ENCODE data around the gene MSH6. TPM values are rescaled to one million over a fixed set of nuclear protein-coding genes. Genes with fewer than 3 reads are reported as not detected.

MSH6 gene
- total and polyA plus RNA-seq, 2 experiments from 2014 or later: 109 to 311 TPM

- no peaks in the 10 kb centered on the region for H3K79me2 ChIP-seq (replicated peaks; ENCODE audit: insufficient read depth)
- no peak overlapping the region for H3K4me2 ChIP-seq
- H3F3A ChIP-seq (replicated peaks; ENCODE audit: low read depth): peaks cover 25% of the 10 kb centered on the region
- peaks cover 66% of the 10 kb centered on the region for H3K36me3 Mint-ChIP-seq (ENCODE audit: low read depth)
- no peak overlapping the region for H2AFZ ChIP-seq
- H3K4me1 Mint-ChIP-seq: no peaks in the 10 kb centered on the region
- peaks cover 32% of the 10 kb centered on the region for H3K36me3 ChIP-seq (ENCODE audit: insufficient read depth)
- H3K27ac ChIP-seq (ENCODE audit: low read depth): no peak overlapping the region
- no peaks in the 10 kb centered on the region for H3K27me3 ChIP-seq (ENCODE audit: insufficient read depth)
- no peak overlapping the region for H3K4me3 Mint-ChIP-seq
- no peaks in the 10 kb centered on the region for H3K9me3 Mint-ChIP-seq
- ATAC-seq (no peak), DNase-seq (ENCODE audit: low spot score) (no peak)
- H3K4me1 ChIP-seq (ENCODE audit: insufficient read depth): no peaks in the 10 kb centered on the region
- H3K27me3 Mint-ChIP-seq (ENCODE audit: insufficient read depth, low read depth, poor library complexity): peaks cover 5% of the 10 kb centered on the region
- no peak overlapping the region; the same call in 1 of the 2 replicates for H3K27ac Mint-ChIP-seq
- no peaks in the 10 kb centered on the region for H3K9me2 ChIP-seq (ENCODE audit: insufficient read depth)
- TF ChIP-seq ETS1 (IDR thresholded peaks at IDR 0.05) (no peak), NANOG (IDR thresholded peaks at IDR 0.05; ENCODE audit: borderline replicate concordance) (no peak), CREB1 (CRISPR knock-in tag; IDR thresholded peaks at IDR 0.05; ENCODE audit: low read depth) (no peak), ZNF114 (CRISPR knock-in tag; IDR thresholded peaks at IDR 0.05) (no peak), EZH2phosphoT487 (IDR thresholded peaks at IDR 0.05; ENCODE audit: unreplicated experiment) (no peak)
- peaks cover 7% of the 10 kb centered on the region for H4K20me1 ChIP-seq (replicated peaks; ENCODE audit: insufficient read depth)
- H3K4me3 ChIP-seq: no peak overlapping the region
Observed at GRCh38 chr2:47810850-47811249, 27.9 kb downstream of the MSH6 start.

- H3K27ac ChIP-seq (ENCODE audit: low read depth): no peak overlapping the region
- H3F3A ChIP-seq (replicated peaks; ENCODE audit: low read depth): peaks cover 19% of the 10 kb centered on the region
- peaks cover 24% of the 10 kb centered on the region for H3K36me3 ChIP-seq (ENCODE audit: insufficient read depth)
- no peaks in the 10 kb centered on the region for H3K27me3 ChIP-seq (ENCODE audit: insufficient read depth)
- no peak overlapping the region for H3K4me3 Mint-ChIP-seq
- DNase-seq (ENCODE audit: low spot score): no peak
- H3K79me2 ChIP-seq (replicated peaks; ENCODE audit: insufficient read depth): no peaks in the 10 kb centered on the region
- H4K20me1 ChIP-seq (replicated peaks; ENCODE audit: insufficient read depth): peaks cover 7% of the 10 kb centered on the region
- H3K27ac Mint-ChIP-seq: no peak overlapping the region
- H3K9me3 Mint-ChIP-seq: no peaks in the 10 kb centered on the region
- H2AFZ ChIP-seq: no peak overlapping the region
- peak; percentile 18; the same call in 2 of the 3 replicates for ATAC-seq
- peaks cover 5% of the 10 kb centered on the region for H3K27me3 Mint-ChIP-seq (ENCODE audit: insufficient read depth, low read depth, poor library complexity)
- H3K36me3 Mint-ChIP-seq (ENCODE audit: low read depth): peaks cover 65% of the 10 kb centered on the region
- no peaks in the 10 kb centered on the region for H3K4me1 Mint-ChIP-seq
- no peak overlapping the region for H3K4me2 ChIP-seq
- no peak overlapping the region for H3K4me3 ChIP-seq
- H3K9me2 ChIP-seq (ENCODE audit: insufficient read depth): no peaks in the 10 kb centered on the region
- no peaks in the 10 kb centered on the region for H3K4me1 ChIP-seq (ENCODE audit: insufficient read depth)
- TF ChIP-seq ZNF331 (CRISPR knock-in tag; IDR thresholded peaks at IDR 0.05; ENCODE audit: low read depth) (no peak), EZH2phosphoT487 (IDR thresholded peaks at IDR 0.05; ENCODE audit: unreplicated experiment) (no peak), CTCF (conservative IDR thresholded peaks at IDR 0.05; ENCODE audit: low read depth in 2 of 2) (no peak), NANOG (IDR thresholded peaks at IDR 0.05; ENCODE audit: borderline replicate concordance) (no peak), ZNF114 (CRISPR knock-in tag; IDR thresholded peaks at IDR 0.05) (no peak), ZNF462 (CRISPR knock-in tag; IDR thresholded peaks at IDR 0.05) (no peak), CREB1 (CRISPR knock-in tag; IDR thresholded peaks at IDR 0.05; ENCODE audit: low read depth) (no peak), JUNB (IDR thresholded peaks at IDR 0.05; ENCODE audit: unreplicated experiment) (no peak), ETS1 (IDR thresholded peaks at IDR 0.05) (no peak), STAT1 (IDR thresholded peaks at IDR 0.05; ENCODE audit: unreplicated experiment) (no peak), EZH2 (IDR thresholded peaks at IDR 0.05; ENCODE audit: low read depth, unreplicated experiment) (no peak), POLR2AphosphoS5 (IDR thresholded peaks at IDR 0.05; ENCODE audit: low read depth) (no peak; the same call in 1 of the 2 replicates)
Observed at GRCh38 chr2:47811668-47812067, 28.7 kb downstream of the MSH6 start.

Measured in GM23338 (cell line).